Lung (tissue), 12 donors: ENCODE results near the gene TMX1. TPM values are rescaled to one million over a fixed set of nuclear protein-coding genes. Genes with fewer than 3 reads are reported as not detected.

ENCODE experiments used
- ATAC-seq: fragments of 200-7000 bp; cut with Tn5 transposase; one replicate; pipeline ENCODE4 v1.9.1; 2020; ENCODE audit warnings: moderate number of reproducible peaks; ENCODE audit not compliant: insufficient read depth, low FRiP score
- DNase-seq, 3 donors: peaks; one replicate each; pipeline ENCODE4 v3.0.0-alpha.2; 2013 to 2017
- H3K27ac ChIP-seq, 2 donors: one replicate each; pipeline ENCODE4 v1.5.1; 2013; ENCODE audit warnings: mild to moderate bottlenecking in 2 of 2, moderate library complexity in 2 of 2, control low read depth in 1 of 2, inconsistent platforms in 1 of 2, low read depth in 1 of 2, low read length in 1 of 2
- H3K27me3 ChIP-seq, 3 donors: one replicate each; pipeline ENCODE4 v1.5.1; 2013; ENCODE audit warnings: low read length in 2 of 3; ENCODE audit not compliant: control insufficient read depth in 3 of 3, insufficient read depth in 3 of 3
- H3K36me3 ChIP-seq, 4 donors: one replicate each; pipeline ENCODE4 v1.5.1; 2013; ENCODE audit warnings: low read length in 4 of 4, mild to moderate bottlenecking in 1 of 4, moderate library complexity in 1 of 4; ENCODE audit not compliant: control insufficient read depth in 4 of 4, insufficient read depth in 4 of 4
- H3K4me1 ChIP-seq, 5 donors: one replicate each; pipeline ENCODE4 v1.5.1; 2013; ENCODE audit warnings: low read length in 5 of 5, mild to moderate bottlenecking in 2 of 5, moderate library complexity in 1 of 5; ENCODE audit not compliant: control insufficient read depth in 5 of 5, insufficient read depth in 5 of 5
- H3K4me3 ChIP-seq: one replicate; pipeline ENCODE4 v1.5.1; 2013; ENCODE audit warnings: mild to moderate bottlenecking, control low read depth, moderate library complexity
- H3K9ac ChIP-seq, 2 donors: one replicate each; pipeline ENCODE4 v1.5.1; 2013; ENCODE audit warnings: low read length in 2 of 2, control low read depth in 1 of 2; ENCODE audit not compliant: insufficient read depth in 1 of 2
- H3K9me3 ChIP-seq, 4 donors: one replicate each; pipeline ENCODE4 v1.5.1; 2013; ENCODE audit warnings: low read length in 3 of 4, mild to moderate bottlenecking in 1 of 4, moderate library complexity in 1 of 4; ENCODE audit not compliant: control insufficient read depth in 4 of 4, insufficient read depth in 3 of 4
- CTCF ChIP-seq: IDR thresholded peaks from 2 replicates; pipeline ENCODE4 v1.5.1; 2012; ENCODE audit warnings: mild to moderate bottlenecking; ENCODE audit errors: control extremely low read depth, extremely low read depth
- WGBS, 2 donors: extraction: QIAGEN DNeasy Blood & Tissue Kit; methylation state at CpG; one replicate each; pipeline ENCODE4 v1.1.7; 2013; 5-methylcytosine and 5-hydroxymethylcytosine counted together
- polyA plus RNA-seq, 2 donors: library from polyadenylated mRNA; stranded (reverse); fragments of 200-250 nt; gene quantifications; one replicate each; pipeline ENCODE4 v1.2.1, GENCODE V29; 2013
- total RNA-seq, 2 donors: library from RNA; depleted of rRNA in 1 of 2; stranded (reverse); fragments of >200 nt in 1 of 2; gene quantifications; one replicate each; pipeline ENCODE4 v1.2.1, GENCODE V29; 2014 to 2021
- donor health status: control.
- donor health status: control.
- donor health status: Bipolar disorder and iron deficiency.
- donor health status: healthy.
- donor health status: DM: yes; HTN: yes; CAD: no.

TMX1 gene
- total and polyA plus RNA-seq, 4 donors, result 6.8 to 31.7 (median 26.3) TPM

GRCh38 chr14:51225751-51226150 is 14.3 kb upstream of the TMX1 start:
- peaks cover 0 to 4% (median 0%) of the 10 kb centered on the region in 4 donors for H3K9me3 ChIP-seq
- peaks cover 0 to 14% (median 0%) of the 10 kb centered on the region in 5 donors for H3K4me1 ChIP-seq
- WGBS, 2 donors, result 55 to 76% methylated on average over 2 of the region's 2 CpGs
- H3K9ac ChIP-seq, result no peak overlapping the region
- no peak for TF ChIP-seq CTCF
- no peak overlapping the region for H3K27ac ChIP-seq
- no peaks in the 10 kb centered on the region for H3K36me3 ChIP-seq
- DNase-seq, result peak in 2 of 3 donors; percentile 68 to 73
- H3K4me3 ChIP-seq, result no peak overlapping the region
- ATAC-seq, result no peak
- H3K27me3 ChIP-seq, result no peaks in the 10 kb centered on the region

DNA sequence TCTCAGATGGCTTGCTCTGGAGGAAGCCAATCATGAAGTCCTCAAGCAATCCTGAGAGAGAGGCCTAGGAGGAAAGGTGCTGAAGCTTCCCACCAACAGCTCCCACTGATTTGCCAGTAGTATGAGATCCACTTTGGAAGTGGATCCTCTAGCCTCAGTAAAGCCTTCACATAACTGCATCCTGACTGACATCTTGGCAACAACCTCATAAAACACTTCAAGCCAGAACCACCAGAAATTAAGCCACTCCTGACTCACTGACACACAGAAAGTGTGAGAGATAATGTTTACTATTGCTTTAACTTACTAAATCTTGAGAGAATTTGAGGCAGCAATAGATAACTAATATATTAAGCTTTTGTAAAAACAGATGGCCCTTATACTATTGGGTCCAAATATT is 11.7 kb upstream of the TMX1 start:
- Histone ChIP-seq H3K4me3 (no peak overlapping the region), H3K36me3 (no peaks in the 10 kb centered on the region), H3K27ac (no peak overlapping the region), H3K9ac (no peak overlapping the region), H3K4me1 (peaks cover 0 to 14% (median 0%) of the 10 kb centered on the region in 5 donors), H3K9me3 (peaks cover 0 to 2% (median 0%) of the 10 kb centered on the region in 4 donors), H3K27me3 (no peaks in the 10 kb centered on the region)
- DNase-seq (no peak), ATAC-seq (no peak)
- no peak for TF ChIP-seq CTCF

GRCh38 chr14:51228890-51229289 is 11.2 kb upstream of the TMX1 start:
- no peak for ATAC-seq
- no peak for TF ChIP-seq CTCF
- Histone ChIP-seq H3K9ac (no peak overlapping the region), H3K27ac (no peak overlapping the region), H3K9me3 (peaks cover 0 to 2% (median 0%) of the 10 kb centered on the region in 4 donors), H3K36me3 (no peaks in the 10 kb centered on the region), H3K27me3 (no peaks in the 10 kb centered on the region), H3K4me3 (no peak overlapping the region), H3K4me1 (peaks cover 0 to 14% (median 0%) of the 10 kb centered on the region in 5 donors)
- WGBS, 2 donors, result 84 to 86% methylated on average over 1 of the region's 1 CpG
- DNase-seq, result peak in 1 of 3 donors; percentile 30

DNA sequence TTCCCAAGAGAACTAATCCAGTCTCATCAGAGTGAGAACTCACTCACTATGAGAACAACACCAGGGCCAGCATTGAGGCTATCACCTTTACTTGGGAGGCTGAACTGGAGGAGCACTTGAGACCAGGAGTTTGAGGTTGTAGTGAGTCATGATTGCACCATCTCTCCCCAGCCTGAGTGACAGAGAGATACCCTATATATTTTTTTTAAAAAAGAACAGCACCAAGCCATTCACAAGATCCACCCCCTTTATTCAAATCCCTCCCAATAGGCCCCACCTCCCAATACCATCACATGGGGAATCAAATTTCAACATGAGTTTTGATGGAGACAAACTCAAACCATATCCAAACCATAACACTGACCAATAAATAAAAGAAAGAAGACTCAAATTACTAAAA is 3.7 kb upstream of the TMX1 start:
- DNase-seq (no peak), ATAC-seq (no peak)
- no peaks in the 10 kb centered on the region for H3K9me3 ChIP-seq
- no peak overlapping the region for H3K4me3 ChIP-seq
- H3K27ac ChIP-seq, result no peak overlapping the region
- H3K27me3 ChIP-seq, result no peaks in the 10 kb centered on the region
- H3K36me3 ChIP-seq, result peaks cover 0 to 5% (median 0%) of the 10 kb centered on the region in 4 donors
- no peak overlapping the region for H3K9ac ChIP-seq
- TF ChIP-seq CTCF, result no peak
- H3K4me1 ChIP-seq, result peaks cover 0 to 5% (median 0%) of the 10 kb centered on the region in 5 donors
